ENCODE measurements around the gene UST.
"Not testable (repeated sequence)": the region's sequence is repeated elsewhere in the genome, so short reads cannot be mapped to it uniquely, and the experiment has no call there.

Gene UST

DNA sequence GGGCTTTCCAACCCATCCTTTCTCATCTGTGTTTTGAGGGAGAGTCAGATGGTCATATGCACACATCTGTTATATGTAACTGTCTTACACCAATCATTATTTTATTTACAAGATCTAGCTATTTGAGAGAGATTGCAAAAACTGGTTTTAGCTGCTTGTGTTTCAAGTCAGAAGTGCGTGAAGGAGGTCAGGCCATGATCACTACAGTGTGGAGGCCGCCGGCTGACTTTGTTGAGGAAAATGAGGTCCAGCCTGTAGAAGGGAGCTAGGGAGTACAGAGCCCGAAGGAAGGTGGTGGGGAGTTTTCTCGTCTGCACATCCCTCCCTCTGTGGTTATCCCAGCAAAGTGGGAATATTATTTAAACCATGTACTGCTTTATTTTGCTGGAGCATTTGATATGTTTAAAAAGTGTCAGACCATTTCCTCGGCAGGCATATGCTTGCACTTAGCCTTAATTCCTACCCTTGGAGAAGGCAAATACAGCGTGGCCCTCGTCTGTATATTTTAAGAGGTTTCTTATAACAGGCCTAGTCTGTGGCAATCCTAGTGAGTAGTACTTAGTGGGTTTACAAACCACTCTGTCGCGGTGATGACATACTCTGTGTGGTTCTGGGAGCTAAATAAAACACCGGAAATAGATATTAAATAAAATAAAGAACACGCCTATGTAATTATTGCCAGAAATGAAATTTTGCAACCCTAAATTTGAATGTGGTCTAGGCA, 95.6 kb downstream of the UST start:
- no peak for DNase-seq (ENCODE audit: low spot score)
- TF ChIP-seq CTCF (IDR thresholded peaks at IDR 0.05; ENCODE audit: extremely low read depth, insufficient read depth, missing control alignments) = no peak
- in situ Hi-C loops (cut with MboI; ENCODE audit: low pct_unique_long_range_greater_than_20kb, low sequenced_read_pairs, unreplicated experiment) = no loop called here

DNA sequence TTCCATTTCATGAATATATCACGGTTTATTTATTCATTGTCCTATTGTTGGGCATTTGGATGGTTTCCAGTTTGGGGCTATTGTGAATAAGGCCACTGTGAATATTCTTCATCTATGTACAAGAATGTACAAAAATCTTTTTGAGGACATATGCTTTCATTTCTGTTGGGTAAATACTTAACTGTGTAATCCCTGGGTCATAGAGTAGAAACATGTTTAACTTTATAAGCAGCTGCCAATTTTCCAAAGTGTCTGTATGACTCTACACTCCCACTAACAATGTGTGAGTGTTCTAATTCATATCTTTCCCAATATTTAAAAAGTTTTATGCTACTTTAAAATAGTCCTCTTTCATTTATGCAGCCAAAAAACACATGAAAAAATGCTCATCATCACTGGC, 98.6 kb downstream of the UST start:
- in situ Hi-C loops (cut with MboI; ENCODE audit: low pct_unique_long_range_greater_than_20kb, low sequenced_read_pairs, unreplicated experiment) = no loop called here
- no peak for DNase-seq (ENCODE audit: low spot score)
- no peak for TF ChIP-seq CTCF (IDR thresholded peaks at IDR 0.05; ENCODE audit: extremely low read depth, insufficient read depth, missing control alignments)

- no peak for DNase-seq (ENCODE audit: low spot score)
- TF ChIP-seq CTCF (IDR thresholded peaks at IDR 0.05; ENCODE audit: extremely low read depth, insufficient read depth, missing control alignments) = no peak
- in situ Hi-C loops (cut with MboI; ENCODE audit: low pct_unique_long_range_greater_than_20kb, low sequenced_read_pairs, unreplicated experiment) = no loop called here
Measured at GRCh38 chr6:148846778-148847761, 100.2 kb downstream of the UST start.

- no peak for DNase-seq (ENCODE audit: low spot score)
Measured at GRCh38 chr6:148848915-148849314, 102.1 kb downstream of the UST start.

DNA sequence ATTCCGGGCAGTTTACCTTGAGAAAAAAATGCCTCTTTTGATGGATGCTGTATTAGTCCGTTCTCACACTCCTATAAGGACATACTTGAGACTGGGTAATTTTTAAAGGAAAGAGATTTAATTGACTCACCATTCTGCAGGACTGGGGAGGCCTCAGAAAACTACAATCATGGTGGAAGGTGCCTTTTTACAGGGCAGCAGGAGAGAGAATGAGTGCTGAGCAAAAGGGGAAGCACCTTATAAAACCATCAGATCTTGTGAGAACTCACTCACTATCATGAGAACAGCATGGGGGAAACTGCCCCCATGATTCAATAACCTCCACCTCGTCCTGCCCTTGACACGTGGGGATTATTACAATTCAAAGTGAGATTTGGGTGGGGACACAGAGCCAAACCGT, 102.6 kb downstream of the UST start:
- DNase-seq (ENCODE audit: low spot score); in situ Hi-C loops (cut with MboI; ENCODE audit: low pct_unique_long_range_greater_than_20kb, low sequenced_read_pairs, unreplicated experiment): not testable (repeated sequence)

More at GRCh38 chr6:148848915-148849314, 102.1 kb downstream of the UST start:
- in situ Hi-C loops (cut with MboI; ENCODE audit: low pct_unique_long_range_greater_than_20kb, low sequenced_read_pairs, unreplicated experiment) = no loop called here
- no peak for TF ChIP-seq CTCF (IDR thresholded peaks at IDR 0.05; ENCODE audit: extremely low read depth, insufficient read depth, missing control alignments)

- no peak for DNase-seq (ENCODE audit: low spot score)
- in situ Hi-C loops (cut with MboI; ENCODE audit: low pct_unique_long_range_greater_than_20kb, low sequenced_read_pairs, unreplicated experiment) = no loop called here
- no peak for TF ChIP-seq CTCF (IDR thresholded peaks at IDR 0.05; ENCODE audit: extremely low read depth, insufficient read depth, missing control alignments)
Measured at GRCh38 chr6:148850964-148851363, 104.1 kb downstream of the UST start.
